ENCODE data around the gene NOVA2. TPM values are rescaled to one million over a fixed set of nuclear protein-coding genes. Genes with fewer than 3 reads are reported as not detected.
A peak's percentile ranks its signal among the peaks of the same experiment; 100 is the strongest.

Gene NOVA2
- total RNA-seq, 1 experiment from 2014 or later = 2.5 TPM

GRCh38 chr19:45887200-45887710, 86.4 kb downstream of the NOVA2 start:
- POLR2A ChIA-PET = interaction anchor here (1.2 kb wide), 2 partner anchors 17 to 24 kb away, joined by 3 to 6 read pairs; partner anchors contain the start of gene FOXA3
- intact Hi-C loops (cut with micrococcal nuclease) = loop anchor here (2.0 kb wide), 1 partner anchor 16 kb away; the partner anchor contains the start of gene MYPOP

More at GRCh38 chr19:45887200-45887710, 86.4 kb downstream of the NOVA2 start:
- ATAC-seq (no peak), DNase-seq (ENCODE audit: low read depth, low spot score) (no peak)
- H3K4me1 ChIP-seq (ENCODE audit: control insufficient read depth in 1 of 2, insufficient read depth in 2 of 2, low read length in 2 of 2) = peaks cover 12 to 33% of the 10 kb centered on the region in 2 experiments
- TF ChIP-seq ZFX (IDR thresholded peaks at IDR 0.05) (0 out of 2 replicates have a peak, but pooled peaks have one; percentile 13), CTCF (IDR thresholded peaks at IDR 0.05 in 2 of 3, conservative IDR thresholded peaks at IDR 0.05 in 1 of 3; ENCODE audit: borderline replicate concordance in 1 of 3, insufficient read depth in 1 of 3, low read depth in 2 of 3, low read length in 2 of 3) (no peak), ATF3 (IDR thresholded peaks at IDR 0.05) (no peak)
- no peaks in the 10 kb centered on the region for H3K9me3 ChIP-seq (ENCODE audit: control insufficient read depth in 1 of 2, insufficient read depth in 1 of 2, low read depth in 1 of 2, low read length in 2 of 2)
- peaks cover 15% of the 10 kb centered on the region for H3K79me2 ChIP-seq (ENCODE audit: insufficient read depth, low read length)
- ChIA-PET CTCF (interaction anchor here (1.3 kb wide), 1 partner anchor 118 kb away, joined by 5 read pairs; no protein-coding TSS in a partner anchor), RAD21 (ENCODE audit: low non-redundant PET in 1 of 2, low total read pairs in 2 of 2, uncharacterized antibody in 2 of 2, unreplicated experiment in 2 of 2) (interaction anchor here in 1 of 2 experiments (1.0 kb wide), 1 partner anchor 15 kb away, joined by 3 read pairs; the partner anchor contains the start of gene MYPOP)
- H3K9ac ChIP-seq (ENCODE audit: low read length) = peak overlapping the region; percentile 82
- no peaks in the 10 kb centered on the region for H4K20me1 ChIP-seq (ENCODE audit: insufficient read depth)
- BruUV-seq (replicated peaks) = TSS peak; percentile 87
- H3K9me2 ChIP-seq (ENCODE audit: insufficient read depth) = no peaks in the 10 kb centered on the region
- H3K27me3 ChIP-seq (ENCODE audit: insufficient read depth, low read length) = no peaks in the 10 kb centered on the region
- H3K27ac ChIP-seq (ENCODE audit: low read depth, low read length) = peak overlapping the region; percentile 91
- H3K4me3 ChIP-seq (replicated peaks in 1 of 2; ENCODE audit: low read depth in 1 of 2, low read length in 2 of 2) = peak overlapping the region; percentile 71 to 75
- H3K36me3 ChIP-seq (ENCODE audit: control insufficient read depth in 1 of 2, insufficient read depth in 2 of 2, low read length in 2 of 2) = no peaks in the 10 kb centered on the region
- no peak overlapping the region for H2AFZ ChIP-seq (ENCODE audit: low read depth, low read length, poor library complexity, severe bottlenecking)
- H3K4me2 ChIP-seq (ENCODE audit: low read length) = peak overlapping the region; percentile 89
